Activated CD4-positive, CD25-positive, alpha-beta regulatory T cell treated with anti-CD3 and anti-CD28 coated beads, Interleukin-2, amount 50 U/mL, for 72 hours (primary cell): Measurements from ENCODE around the gene RFTN2.

Source experiments
- DNase-seq: peaks from one replicate; pipeline ENCODE4 v3.0.0; 2021

RFTN2 gene

DNA sequence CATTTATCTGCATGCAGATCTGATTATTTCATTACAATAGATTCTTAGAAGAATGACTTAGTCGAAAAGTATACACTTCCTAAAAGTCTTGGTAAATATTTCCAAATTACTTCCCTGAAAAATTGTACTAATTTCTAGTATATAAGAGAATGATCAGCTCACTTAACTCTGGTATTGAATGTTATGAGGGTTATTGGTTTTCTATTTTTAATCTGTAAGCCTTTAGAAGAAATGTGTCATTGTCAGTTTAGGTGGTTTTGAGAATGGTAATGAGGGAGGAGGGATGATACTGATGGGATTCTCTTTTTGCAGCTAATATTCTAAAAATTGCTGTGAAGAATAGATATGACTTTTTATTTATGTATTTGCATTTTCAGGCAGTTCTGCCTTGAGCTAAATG, 135.7 kb downstream of the RFTN2 start:
- DNase-seq = no peak

DNA sequence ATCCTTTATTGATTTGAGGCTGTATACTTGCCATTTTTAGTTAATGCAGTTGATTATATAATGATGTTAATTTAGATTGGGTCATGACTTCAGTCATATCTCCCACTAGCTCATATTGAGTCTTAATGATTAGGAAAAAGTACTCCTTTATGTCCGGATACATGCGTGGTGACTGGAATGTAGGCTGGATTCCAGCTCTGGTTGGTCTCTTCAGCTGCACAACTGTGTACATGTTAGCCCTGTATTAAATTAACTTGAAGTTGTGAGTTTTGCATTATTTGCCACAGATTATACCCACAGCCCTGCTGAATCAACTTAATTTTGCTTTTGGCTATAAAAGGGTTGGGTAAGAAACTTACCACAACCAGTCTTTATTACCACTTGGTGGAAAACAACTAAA, 137.0 kb downstream of the RFTN2 start:
- DNase-seq = no peak
